GM12878 (cell line): Measurements from ENCODE around the gene KIF9.

ENCODE experiments used
- CBX3 ChIP-seq: fragments of 200-600 bp; sonication (generic); IDR thresholded peaks from 2 replicates; pipeline ENCODE4 v1.6.1; 2016; ENCODE audit warnings: low read depth, borderline replicate concordance
- CTCF ChIP-seq, 3 experiments: IDR thresholded peaks in 2 of 3; conservative IDR thresholded peaks in 1 of 3; 2 replicates each; pipeline ENCODE4 v1.5.1; 2011; ENCODE audit warnings: low read depth in 3 of 3, low read length in 3 of 3, mild to moderate bottlenecking in 3 of 3, control low read depth in 2 of 3, moderate library complexity in 2 of 3, inconsistent platforms in 1 of 3, mixed read lengths in 1 of 3; ENCODE audit not compliant: control insufficient read depth in 2 of 3, insufficient read depth in 1 of 3; ENCODE audit errors: extremely low read depth in 1 of 3
- EP300 ChIP-seq, 2 experiments: fragments of 150-350 bp in 1 of 2; IDR thresholded peaks; 2 replicates each; pipeline ENCODE4 v1.6.1; 2011 to 2012; ENCODE audit warnings: low read depth in 2 of 2, low read length in 2 of 2, borderline replicate concordance in 1 of 2, improper control_type of control experiment in 1 of 2, inconsistent platforms in 1 of 2; ENCODE audit not compliant: control insufficient read depth in 1 of 2
- LARP7 ChIP-seq: fragments of 450-650 bp; IDR thresholded peaks from 2 replicates; pipeline ENCODE4 v1.6.1; 2017; ENCODE audit warnings: mild to moderate bottlenecking
- MYC ChIP-seq: IDR thresholded peaks from 2 replicates; pipeline ENCODE4 v1.6.1; 2011; ENCODE audit warnings: mild to moderate bottlenecking, low read length, moderate library complexity, inconsistent platforms; ENCODE audit not compliant: insufficient read depth, insufficient replicate concordance, insufficient read length, severe bottlenecking
- SREBF2 ChIP-seq: IDR thresholded peaks from 2 replicates; pipeline ENCODE4 v1.6.1; 2012; ENCODE audit warnings: mild to moderate bottlenecking, low read length
- ZNF274 ChIP-seq: IDR thresholded peaks from one replicate; pipeline ENCODE4 v1.8.0; 2011; ENCODE audit not compliant: insufficient read length, insufficient read depth
- ZNF687 ChIP-seq: fragments of 450-650 bp; IDR thresholded peaks from 2 replicates; pipeline ENCODE4 v1.6.1; 2017; ENCODE audit warnings: mild to moderate bottlenecking, moderate library complexity
- TF ChIP-seq, protein P1 (sequence below): fragments of 450-650 bp; IDR thresholded peaks from 2 replicates; pipeline ENCODE4 v1.6.1; 2017; ENCODE audit warnings: low read depth, mild to moderate bottlenecking, moderate library complexity

GRCh38 chr3:47283193-47283537, 566 bp upstream of the KIF9 start:
- no peak for TF ChIP-seq ZNF274
- no peak for TF ChIP-seq CBX3
- TF ChIP-seq CTCF (IDR thresholded peaks at IDR 0.05 in 2 of 3, conservative IDR thresholded peaks at IDR 0.05 in 1 of 3; ENCODE audit: control insufficient read depth in 2 of 3, extremely low read depth in 1 of 3, insufficient read depth in 1 of 3, low read depth in 3 of 3, low read length in 3 of 3) = no peak
- no peak for TF ChIP-seq MYC
- TF ChIP-seq, protein P1, sequence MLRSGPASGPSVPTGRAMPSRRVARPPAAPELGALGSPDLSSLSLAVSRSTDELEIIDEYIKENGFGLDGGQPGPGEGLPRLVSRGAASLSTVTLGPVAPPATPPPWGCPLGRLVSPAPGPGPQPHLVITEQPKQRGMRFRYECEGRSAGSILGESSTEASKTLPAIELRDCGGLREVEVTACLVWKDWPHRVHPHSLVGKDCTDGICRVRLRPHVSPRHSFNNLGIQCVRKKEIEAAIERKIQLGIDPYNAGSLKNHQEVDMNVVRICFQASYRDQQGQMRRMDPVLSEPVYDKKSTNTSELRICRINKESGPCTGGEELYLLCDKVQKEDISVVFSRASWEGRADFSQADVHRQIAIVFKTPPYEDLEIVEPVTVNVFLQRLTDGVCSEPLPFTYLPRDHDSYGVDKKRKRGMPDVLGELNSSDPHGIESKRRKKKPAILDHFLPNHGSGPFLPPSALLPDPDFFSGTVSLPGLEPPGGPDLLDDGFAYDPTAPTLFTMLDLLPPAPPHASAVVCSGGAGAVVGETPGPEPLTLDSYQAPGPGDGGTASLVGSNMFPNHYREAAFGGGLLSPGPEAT = no peak
- no peak for TF ChIP-seq EP300 (IDR thresholded peaks at IDR 0.05; ENCODE audit: borderline replicate concordance in 1 of 2, control insufficient read depth in 1 of 2, low read depth in 2 of 2, low read length in 2 of 2)
- TF ChIP-seq LARP7 = no peak
- no peak for TF ChIP-seq ZNF687
- no peak for TF ChIP-seq SREBF2
